SKM-1 (cell line): ENCODE results near the gene TOP2B.

Source experiments
- DNase-seq: peaks from one replicate; lab custom pipeline; 2025; ENCODE audit not compliant: unreplicated experiment; lab: John Stamatoyannopoulos, UW

Gene TOP2B

DNA sequence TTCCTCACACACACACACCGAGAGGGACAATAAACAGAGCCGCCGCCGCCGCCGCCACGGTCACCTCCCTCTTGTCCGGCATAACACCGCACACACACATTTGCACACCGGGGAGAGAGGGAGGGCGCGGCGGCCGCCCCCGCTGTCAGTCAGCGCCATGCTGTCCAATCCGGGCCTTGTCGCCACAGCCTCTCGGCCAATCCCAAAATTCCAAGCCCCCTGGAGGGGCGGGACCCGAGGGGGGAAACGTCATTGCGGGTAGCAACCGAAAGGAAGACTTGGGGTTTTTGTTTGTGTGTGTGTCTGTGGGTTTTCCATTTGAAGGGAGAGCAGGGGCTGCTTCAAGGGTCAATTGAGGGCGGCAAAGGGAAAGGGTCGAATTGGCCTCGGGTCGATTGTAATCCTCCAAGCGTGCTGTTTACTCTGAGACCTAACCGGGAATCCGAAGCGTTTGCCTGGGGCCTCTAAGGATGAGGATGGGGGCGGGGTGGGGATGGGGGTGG, at the start of gene TOP2B:
TSS of gene TOP2B (minus strand) at position 96 of the 503 bp plus-strand sequence. CDS start 610 bp downstream, outside the sequence.
- peak; percentile 93 for DNase-seq

DNA sequence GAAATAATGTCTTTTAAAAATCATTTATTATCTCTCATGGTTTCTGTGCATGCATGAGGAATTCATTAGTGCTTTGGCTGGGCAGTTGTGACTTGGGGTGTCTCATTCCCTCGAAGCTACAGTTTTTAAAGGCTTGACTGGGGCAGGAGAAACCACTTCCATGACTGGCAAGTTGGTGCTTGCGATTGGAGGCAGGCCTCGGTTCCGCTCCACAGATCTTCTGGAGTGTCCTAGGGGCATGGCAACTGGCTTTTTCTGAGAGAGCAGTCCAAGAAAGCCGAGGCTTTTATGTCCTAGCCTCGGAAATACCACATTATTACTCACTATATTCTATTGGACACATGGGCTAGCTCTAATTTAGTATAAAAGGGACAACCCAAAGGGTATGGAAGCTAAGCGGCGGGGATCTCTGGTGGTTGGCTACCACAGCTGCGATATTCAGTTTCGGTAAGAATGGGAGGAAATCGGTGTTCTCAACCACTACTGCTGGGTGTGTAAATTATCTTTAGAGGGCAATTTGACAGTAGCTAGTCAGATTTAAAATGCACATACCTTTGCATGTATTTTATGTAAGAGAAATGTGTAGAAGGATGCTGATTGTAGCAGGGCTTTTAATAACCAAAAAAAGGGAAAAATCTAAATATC, 48.8 kb upstream of the TOP2B start:
- no peak for DNase-seq

DNA sequence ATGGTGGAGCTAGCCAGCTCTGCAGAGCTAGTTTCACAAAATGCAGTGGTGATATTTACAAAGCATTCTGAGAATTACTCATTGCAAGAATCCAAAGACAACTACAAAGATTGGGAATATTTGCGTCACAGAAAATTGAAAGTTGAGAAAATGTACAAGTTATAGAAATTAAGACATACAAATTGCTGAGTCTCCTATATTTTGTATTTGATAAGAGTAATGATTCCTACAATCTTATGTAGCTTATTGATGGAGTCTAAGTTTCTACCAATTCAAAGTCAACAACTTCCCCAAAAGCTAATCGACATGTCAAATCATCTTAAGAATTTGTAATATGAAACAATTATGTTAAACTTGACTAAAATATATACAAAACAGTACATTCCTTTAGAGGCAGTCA, 46.4 kb upstream of the TOP2B start:
- DNase-seq, result no peak

- DNase-seq, result no peak
Observed at GRCh38 chr3:25708036-25708435, 43.3 kb upstream of the TOP2B start.

DNA sequence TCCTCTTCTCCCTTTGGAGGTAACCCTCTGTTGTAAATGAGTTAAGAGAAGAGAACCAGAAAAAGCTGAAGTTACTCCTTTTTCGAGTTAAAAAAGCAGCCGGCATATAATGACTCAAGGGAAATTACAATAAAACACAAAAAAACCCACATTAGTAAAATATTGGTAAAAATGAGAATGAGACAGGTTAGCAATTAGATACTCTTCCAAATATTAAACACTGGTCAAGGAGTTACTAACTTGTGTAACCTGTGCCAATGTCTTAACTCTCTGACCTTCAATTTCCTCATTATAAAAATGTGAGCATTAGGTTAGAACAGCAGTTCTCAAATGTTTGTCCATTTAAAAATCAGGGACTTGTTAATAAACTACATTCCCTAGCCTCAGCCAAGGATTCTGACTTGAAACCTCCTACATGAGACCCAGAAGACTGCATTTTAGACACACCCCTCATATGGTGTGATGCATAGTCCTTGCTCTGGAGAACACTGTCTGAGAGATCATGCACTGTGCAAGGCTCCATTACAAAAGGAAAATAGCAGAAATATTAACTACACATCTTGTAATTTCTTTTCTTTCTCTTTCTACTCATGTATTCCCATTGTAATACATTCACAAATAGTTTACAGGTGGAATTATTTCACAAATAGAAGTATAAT, 42.7 kb upstream of the TOP2B start:
- no peak for DNase-seq

GRCh38 chr3:25706213-25706612, 41.5 kb upstream of the TOP2B start:
- no peak for DNase-seq

DNA sequence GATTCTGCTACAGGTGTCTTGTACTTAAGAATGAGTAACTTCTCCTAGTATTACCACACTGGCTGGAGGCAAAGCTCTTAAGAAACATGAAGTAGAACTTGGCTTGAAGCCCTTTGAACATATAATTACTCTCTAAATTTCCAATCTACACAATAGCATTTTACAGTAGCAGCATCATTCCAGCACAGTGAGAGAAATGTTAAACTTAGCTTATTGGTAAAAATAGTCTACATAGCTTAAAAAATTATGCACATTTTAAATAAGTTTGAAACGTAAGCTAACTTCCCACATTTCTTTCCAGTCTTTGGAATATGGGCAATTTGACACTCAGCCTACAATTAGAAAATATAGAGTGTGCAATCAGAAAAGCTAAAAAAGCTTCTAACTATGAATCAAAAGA, 32.8 kb upstream of the TOP2B start:
- DNase-seq, result no peak

DNA sequence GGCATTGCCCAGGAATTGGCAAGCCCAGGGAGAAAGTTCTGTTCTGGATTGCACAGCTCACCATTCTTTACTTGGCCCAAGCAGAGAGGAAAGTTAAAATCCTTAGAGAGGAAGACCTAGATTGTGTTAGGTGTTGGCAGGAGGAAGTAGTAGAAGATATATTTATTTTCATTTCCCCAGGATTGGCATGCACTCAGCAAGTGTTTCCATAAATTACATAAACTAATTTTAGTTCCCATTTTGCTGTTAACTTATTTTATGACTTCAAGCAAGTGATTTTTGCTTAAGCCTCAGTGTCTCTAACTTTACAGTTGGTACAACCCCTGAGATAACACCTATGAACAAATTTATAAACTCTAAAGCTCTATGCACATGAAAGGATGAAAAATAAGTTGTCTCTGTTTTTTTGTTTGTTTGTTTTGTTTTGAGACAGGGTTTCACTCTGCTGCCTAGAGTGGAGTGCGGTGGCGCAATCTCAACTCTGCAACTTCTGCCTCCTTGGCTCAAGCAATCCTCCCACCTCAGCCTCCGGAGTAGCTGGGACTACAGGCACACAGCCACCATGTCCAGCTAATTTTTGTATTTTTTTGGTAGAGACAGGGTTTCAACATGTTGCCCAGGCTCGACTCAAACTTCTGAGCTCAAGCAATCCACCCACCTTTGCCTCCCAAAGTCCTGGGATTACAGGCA, 31.2 kb upstream of the TOP2B start:
- DNase-seq, result no peak

GRCh38 chr3:25693238-25693637, 28.5 kb upstream of the TOP2B start:
- DNase-seq, result no peak

GRCh38 chr3:25692341-25692740, 27.6 kb upstream of the TOP2B start:
- DNase-seq, result no peak

GRCh38 chr3:25690768-25691533, 26.2 kb upstream of the TOP2B start:
- DNase-seq, result no peak

DNA sequence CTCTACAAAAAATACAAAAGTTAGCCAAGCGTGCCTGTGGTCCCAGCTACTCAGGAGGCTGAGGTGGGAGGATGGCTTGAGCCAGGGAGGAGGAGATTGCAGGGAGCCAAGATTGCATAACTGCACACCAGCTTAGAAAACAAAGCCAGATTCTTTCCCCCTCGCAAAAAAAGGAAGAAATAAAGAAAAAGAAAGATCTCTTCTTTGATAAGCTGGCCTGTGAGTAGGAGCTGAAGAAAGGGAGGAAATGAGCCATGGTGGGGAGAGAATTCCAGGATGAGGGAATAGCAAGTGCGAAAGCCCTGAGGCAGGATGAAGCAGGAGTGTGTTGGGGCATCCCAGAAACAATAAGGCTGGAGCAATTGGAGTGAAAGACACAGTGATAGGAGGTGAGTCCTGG, 24.5 kb upstream of the TOP2B start:
- no peak for DNase-seq

DNA sequence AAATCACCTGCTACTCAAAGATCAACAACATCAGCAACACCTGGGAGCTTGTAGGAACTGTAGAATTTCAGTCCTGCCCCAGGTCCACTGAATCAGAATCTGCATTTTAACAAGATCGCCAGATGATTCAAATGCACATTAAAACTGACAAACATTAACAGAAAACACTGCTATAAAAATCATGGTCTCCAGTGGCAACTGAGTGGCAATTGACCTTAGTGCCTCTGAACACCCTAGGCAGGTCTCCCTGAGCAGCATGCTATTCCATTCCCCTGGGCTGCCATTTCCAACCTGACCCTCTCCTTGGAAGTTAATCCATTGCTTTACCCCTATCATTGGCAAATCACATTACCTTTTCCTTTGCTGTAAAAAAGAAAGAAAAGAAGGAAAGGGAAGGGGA, 23.0 kb upstream of the TOP2B start:
- DNase-seq, result no peak

GRCh38 chr3:25686766-25687165, 22.1 kb upstream of the TOP2B start:
- DNase-seq, result no peak

GRCh38 chr3:25683882-25684281, 19.2 kb upstream of the TOP2B start:
- DNase-seq, result no peak

DNA sequence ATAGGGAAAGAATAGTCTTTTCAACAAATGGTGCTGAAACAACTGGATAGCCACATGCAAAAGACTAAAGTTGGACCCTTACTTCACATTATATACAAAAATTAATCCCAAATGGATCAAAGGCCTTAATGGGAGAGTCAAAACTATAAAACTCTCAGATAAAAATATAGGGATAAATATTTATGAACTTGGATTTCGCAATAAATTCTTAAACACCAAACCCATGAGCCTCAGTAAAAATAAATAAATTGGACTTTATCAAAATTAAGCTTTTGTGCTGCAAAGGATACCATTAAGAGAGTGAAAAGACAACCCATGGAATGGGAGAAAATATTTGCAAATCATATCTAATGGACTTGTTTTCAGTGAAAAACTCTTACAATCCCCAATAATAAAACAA, 18.7 kb upstream of the TOP2B start:
- no peak for DNase-seq

- DNase-seq, result no peak
Observed at GRCh38 chr3:25679642-25680302, 15.1 kb upstream of the TOP2B start.

DNA sequence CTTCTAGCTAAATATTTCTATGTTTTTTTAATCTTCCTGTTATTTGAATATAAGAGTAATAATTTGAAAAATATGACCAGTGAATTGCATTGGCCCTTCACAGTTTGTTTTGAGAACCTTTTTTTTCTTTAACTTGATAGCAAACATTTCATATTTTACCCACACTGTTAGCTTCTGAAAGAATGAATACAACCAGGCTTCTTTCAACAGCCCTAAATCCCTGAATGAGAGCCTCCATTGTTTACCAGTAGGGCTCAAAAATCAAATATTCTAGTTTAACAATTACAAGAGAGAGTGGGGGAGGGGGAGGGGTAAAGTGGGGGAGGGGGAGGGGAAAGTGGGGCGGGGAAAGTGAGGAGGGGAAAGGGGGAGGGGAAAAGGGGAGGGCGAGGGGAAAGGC, 14.5 kb upstream of the TOP2B start:
- DNase-seq, result no peak

DNA sequence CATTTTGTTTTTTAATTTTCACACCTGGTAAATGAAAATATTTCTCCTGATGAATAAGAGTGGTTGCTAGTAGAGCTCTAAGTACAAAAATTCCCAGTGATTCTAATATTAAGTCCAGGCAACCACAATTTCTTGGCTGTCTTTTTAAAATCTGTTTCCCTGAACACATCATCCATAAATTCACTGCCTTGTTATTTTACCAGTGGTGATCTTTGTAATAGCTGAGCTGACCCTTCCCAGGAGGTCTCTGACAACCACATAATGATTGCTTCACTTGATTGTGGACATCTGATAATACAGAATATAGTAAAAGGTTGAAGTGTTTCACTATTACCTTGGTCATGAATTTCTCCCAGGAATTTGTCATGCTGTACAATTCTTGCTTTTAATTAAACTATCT, 13.9 kb upstream of the TOP2B start:
- DNase-seq, result no peak

DNA sequence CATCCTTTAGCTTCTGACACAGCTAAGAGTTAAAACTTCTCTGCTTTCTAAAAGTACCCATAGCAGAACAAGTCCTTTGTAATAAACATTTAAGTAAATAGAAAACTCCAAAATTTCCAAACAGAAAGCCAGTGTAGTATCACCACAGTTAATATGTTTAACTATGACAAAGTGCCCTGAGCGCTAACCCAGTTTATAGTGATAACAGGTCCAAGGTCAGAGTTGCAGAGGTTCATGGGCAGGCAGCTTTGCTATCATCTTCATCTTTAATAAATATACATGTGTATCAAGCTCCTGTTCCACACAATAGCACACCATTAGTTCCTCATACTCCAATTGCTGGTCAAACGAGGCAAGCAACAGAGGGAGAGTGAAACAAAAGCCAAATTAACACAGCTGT, 12.4 kb upstream of the TOP2B start:
- DNase-seq, result no peak

DNA sequence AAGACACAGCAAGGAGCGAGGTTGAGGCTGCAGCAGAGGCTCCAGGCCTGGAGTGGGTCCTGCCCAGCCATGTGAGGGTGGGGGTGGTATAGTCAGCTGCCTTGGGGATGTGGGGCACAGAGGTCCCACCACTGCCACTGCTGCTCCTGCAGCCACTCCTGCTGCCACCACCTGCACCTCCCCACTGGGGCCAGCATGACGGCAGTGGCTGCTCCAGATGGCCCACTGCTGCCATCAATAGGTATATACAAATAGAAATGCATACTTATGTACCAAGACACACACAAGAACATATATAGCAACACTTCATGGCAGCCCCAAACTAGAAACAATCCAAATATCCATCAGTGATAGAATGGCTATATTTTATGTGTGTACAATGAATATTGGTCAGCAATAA, 10.0 kb upstream of the TOP2B start:
- no peak for DNase-seq
